ENCODE measurements around the gene PTPRG. TPM values are rescaled to one million over a fixed set of nuclear protein-coding genes. Genes with fewer than 3 reads are reported as not detected.

The PTPRG gene
- total and polyA plus RNA-seq, 10 of the 15 experiments (the other 5 are each of a cell fraction or from before 2014, with no cell fraction given): 0.29 to 20.7 (median 1.4) TPM

GRCh38 chr3:61733876-61734275 is 172.5 kb downstream of the PTPRG start:
- intact Hi-C loops (cut with micrococcal nuclease; ENCODE audit: unreplicated experiment): no loop called here
- H3K27me3 ChIP-seq (replicated peaks in 1 of 2; ENCODE audit: control insufficient read depth in 2 of 2, insufficient read depth in 2 of 2, low read length in 1 of 2): no peaks in the 10 kb centered on the region
- 28% methylated on average over 6 of the region's 6 CpGs for WGBS (ENCODE audit: insufficient coverage, insufficient replicate concordance, low lambda C conversion rate, missing lambda C conversion rate)
- H2AFZ ChIP-seq (ENCODE audit: control insufficient read depth, low read depth, low read length): no peak overlapping the region
- H3K4me1 ChIP-seq (ENCODE audit: control insufficient read depth, insufficient read depth, low read length): no peaks in the 10 kb centered on the region
- no peak overlapping the region for H3K9ac ChIP-seq (ENCODE audit: control insufficient read depth, insufficient read depth, low read length)
- H4K20me1 ChIP-seq (ENCODE audit: control insufficient read depth, insufficient read depth): no peaks in the 10 kb centered on the region
- BruUV-seq (replicated peaks): no TSS peak
- H3K4me3 ChIP-seq: no peak overlapping the region
- DNase-seq (ENCODE audit: low read depth, low spot score) (no peak), FAIRE-seq (no peak), ATAC-seq (peak; percentile 35; the same call in 1 of the 3 replicates)
- no peaks in the 10 kb centered on the region for H3K9me3 ChIP-seq (replicated peaks; ENCODE audit: control insufficient read depth, insufficient read depth, low read length)
- no peak overlapping the region for H3K27ac ChIP-seq (ENCODE audit: control insufficient read depth, insufficient read depth)
- ChIA-PET CTCF (interaction anchor here (0.7 to 1.7 kb wide), 6 partner anchors 9 to 202 kb away, joined by 3 to 4 read pairs (median 3); no protein-coding TSS in a partner anchor), POLR2A (no interaction called here), SMC1A (ENCODE audit: uncharacterized antibody, unreplicated experiment) (interaction anchor here (0.7 to 2.4 kb wide), 9 partner anchors 8 to 69 kb away, joined by 3 to 8 read pairs (median 3); no protein-coding TSS in a partner anchor), RAD21 (ENCODE audit: unreplicated experiment) (interaction anchor here (0.9 kb wide), 1 partner anchor 51 kb away, joined by 3 read pairs; no protein-coding TSS in a partner anchor)
- TF ChIP-seq IKZF2 (IDR thresholded peaks at IDR 0.05) (no peak), SMARCA5 (IDR thresholded peaks at IDR 0.05) (no peak), SMAD5 (IDR thresholded peaks at IDR 0.05; ENCODE audit: low read depth) (no peak), SIX5 (IDR thresholded peaks at IDR 0.05; ENCODE audit: low read depth, low read length, severe bottlenecking) (no peak)
- in situ Hi-C loops (cut with MboI): no loop called here
- H3K4me2 ChIP-seq (ENCODE audit: control insufficient read depth, insufficient read depth): no peak overlapping the region
- H3K36me3 ChIP-seq (ENCODE audit: control insufficient read depth in 2 of 2, insufficient read depth in 2 of 2, low read length in 1 of 2): no peaks in the 10 kb centered on the region
- H3K79me2 ChIP-seq (ENCODE audit: control insufficient read depth, insufficient read depth, low read length): no peaks in the 10 kb centered on the region

DNA sequence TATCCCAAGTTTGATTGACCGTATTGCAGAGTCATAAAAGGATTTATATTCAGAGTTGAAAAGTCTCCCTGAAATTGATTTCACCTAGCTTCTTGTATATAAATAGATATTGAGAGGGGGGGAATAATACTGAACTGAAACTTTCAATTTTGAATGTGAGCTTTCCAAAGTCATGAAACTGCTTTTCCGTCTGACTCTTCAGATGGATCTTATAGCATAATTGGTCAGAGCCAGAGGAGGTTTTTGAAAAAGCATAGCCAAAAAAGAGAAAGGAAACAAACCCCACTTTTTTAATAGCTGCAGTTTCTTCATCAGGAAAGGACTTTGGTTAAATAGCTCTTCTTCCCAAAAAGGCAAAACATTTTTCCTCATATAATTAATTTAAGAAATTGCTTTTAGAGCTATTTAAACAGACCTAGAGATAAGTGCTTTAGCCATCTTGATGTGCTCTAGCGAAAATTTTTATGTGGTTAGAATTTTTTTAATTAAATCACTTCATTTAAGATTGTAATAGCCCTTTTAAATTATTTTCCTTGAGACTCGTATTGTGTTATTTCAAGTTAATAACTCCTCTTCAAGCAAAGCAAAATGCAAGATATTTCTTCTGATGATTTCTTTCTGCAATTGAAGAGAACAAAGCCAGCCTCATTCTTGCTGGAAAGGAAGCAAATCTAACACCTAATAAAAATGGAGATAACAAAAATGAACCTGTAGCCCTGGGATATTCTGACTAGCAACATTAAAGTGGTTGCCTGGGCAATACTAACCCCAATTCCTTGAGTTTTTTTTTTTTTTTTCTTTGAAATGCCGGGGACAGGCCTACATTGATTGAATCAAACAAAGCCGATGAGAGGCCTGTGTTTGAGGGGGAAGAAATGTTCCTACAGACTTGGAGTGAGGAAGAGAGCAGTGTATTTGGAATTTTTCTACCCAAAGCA is 173.6 kb downstream of the PTPRG start:
- Histone ChIP-seq H3K9me3 (replicated peaks; ENCODE audit: control insufficient read depth, insufficient read depth, low read length) (no peaks in the 10 kb centered on the region), H3K36me3 (ENCODE audit: control insufficient read depth in 2 of 2, insufficient read depth in 2 of 2, low read length in 1 of 2) (no peaks in the 10 kb centered on the region), H3K27ac (ENCODE audit: control insufficient read depth, insufficient read depth) (no peak overlapping the region), H2AFZ (ENCODE audit: control insufficient read depth, low read depth, low read length) (no peak overlapping the region), H3K4me3 (no peak overlapping the region), H3K4me1 (ENCODE audit: control insufficient read depth, insufficient read depth, low read length) (no peaks in the 10 kb centered on the region), H3K9ac (ENCODE audit: control insufficient read depth, insufficient read depth, low read length) (no peak overlapping the region), H4K20me1 (ENCODE audit: control insufficient read depth, insufficient read depth) (no peaks in the 10 kb centered on the region), H3K27me3 (replicated peaks in 1 of 2; ENCODE audit: control insufficient read depth in 2 of 2, insufficient read depth in 2 of 2, low read length in 1 of 2) (no peaks in the 10 kb centered on the region), H3K79me2 (ENCODE audit: control insufficient read depth, insufficient read depth, low read length) (no peaks in the 10 kb centered on the region), H3K4me2 (ENCODE audit: control insufficient read depth, insufficient read depth) (no peak overlapping the region)
- ChIA-PET POLR2A (interaction anchor here (1.1 kb wide), 1 partner anchor 9 kb away, joined by 5 read pairs; no protein-coding TSS in a partner anchor), RAD21 (ENCODE audit: unreplicated experiment) (interaction anchor here (0.7 to 1.2 kb wide), 4 partner anchors 9 to 169 kb away, joined by 3 to 8 read pairs (median 4); no protein-coding TSS in a partner anchor), CTCF (interaction anchor here (1.0 to 1.5 kb wide), 2 partner anchors 22 to 201 kb away, joined by 3 to 4 read pairs; no protein-coding TSS in a partner anchor), SMC1A (ENCODE audit: uncharacterized antibody, unreplicated experiment) (interaction anchor here (0.7 to 2.4 kb wide), 5 partner anchors 20 to 95 kb away, joined by 3 to 8 read pairs (median 3); no protein-coding TSS in a partner anchor)
- TF ChIP-seq HDGF (IDR thresholded peaks at IDR 0.05) (no peak), HDAC2 (IDR thresholded peaks at IDR 0.05) (no peak), IKZF2 (IDR thresholded peaks at IDR 0.05) (peak; percentile 12 to 22; a peak in 1 of 4 replicates)
- TF ChIP-seq, protein P1, sequence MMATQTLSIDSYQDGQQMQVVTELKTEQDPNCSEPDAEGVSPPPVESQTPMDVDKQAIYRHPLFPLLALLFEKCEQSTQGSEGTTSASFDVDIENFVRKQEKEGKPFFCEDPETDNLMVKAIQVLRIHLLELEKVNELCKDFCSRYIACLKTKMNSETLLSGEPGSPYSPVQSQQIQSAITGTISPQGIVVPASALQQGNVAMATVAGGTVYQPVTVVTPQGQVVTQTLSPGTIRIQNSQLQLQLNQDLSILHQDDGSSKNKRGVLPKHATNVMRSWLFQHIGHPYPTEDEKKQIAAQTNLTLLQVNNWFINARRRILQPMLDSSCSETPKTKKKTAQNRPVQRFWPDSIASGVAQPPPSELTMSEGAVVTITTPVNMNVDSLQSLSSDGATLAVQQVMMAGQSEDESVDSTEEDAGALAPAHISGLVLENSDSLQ (IDR thresholded peaks at IDR 0.05): no peak
- intact Hi-C loops (cut with micrococcal nuclease; ENCODE audit: unreplicated experiment): no loop called here
- in situ Hi-C loops (cut with MboI): no loop called here
- DNase-seq (ENCODE audit: low read depth, low spot score) (no peak), ATAC-seq (no peak), FAIRE-seq (no peak)
- 24% methylated on average over 6 of the region's 6 CpGs for WGBS (ENCODE audit: insufficient coverage, insufficient replicate concordance, low lambda C conversion rate, missing lambda C conversion rate)
- no TSS peak for BruUV-seq (replicated peaks)
